Measurements from ENCODE around the gene HCAR2.

DNA sequence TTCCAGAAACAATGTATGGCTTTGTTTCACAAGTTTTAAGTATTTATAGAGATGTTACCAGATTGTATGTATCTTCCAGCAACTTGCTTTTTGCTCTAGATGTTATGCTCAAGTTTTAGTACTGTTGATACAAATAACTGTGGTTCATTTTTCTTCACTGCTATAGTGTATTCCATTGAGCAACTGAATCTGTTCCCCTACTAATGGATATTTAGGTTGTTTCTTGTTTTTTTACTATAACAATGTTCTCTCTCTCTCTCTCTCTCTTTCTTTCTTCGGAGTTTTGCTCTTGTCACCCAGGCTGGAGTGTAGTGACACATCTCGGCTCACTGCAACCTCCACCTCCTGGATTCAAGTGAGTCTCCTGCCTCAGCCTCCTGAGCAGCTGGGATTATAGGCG is 16.6 kb downstream of the HCAR2 start:
- no peak for TF ChIP-seq POLR2A (IDR thresholded peaks at IDR 0.05)
- TF ChIP-seq, protein P1, sequence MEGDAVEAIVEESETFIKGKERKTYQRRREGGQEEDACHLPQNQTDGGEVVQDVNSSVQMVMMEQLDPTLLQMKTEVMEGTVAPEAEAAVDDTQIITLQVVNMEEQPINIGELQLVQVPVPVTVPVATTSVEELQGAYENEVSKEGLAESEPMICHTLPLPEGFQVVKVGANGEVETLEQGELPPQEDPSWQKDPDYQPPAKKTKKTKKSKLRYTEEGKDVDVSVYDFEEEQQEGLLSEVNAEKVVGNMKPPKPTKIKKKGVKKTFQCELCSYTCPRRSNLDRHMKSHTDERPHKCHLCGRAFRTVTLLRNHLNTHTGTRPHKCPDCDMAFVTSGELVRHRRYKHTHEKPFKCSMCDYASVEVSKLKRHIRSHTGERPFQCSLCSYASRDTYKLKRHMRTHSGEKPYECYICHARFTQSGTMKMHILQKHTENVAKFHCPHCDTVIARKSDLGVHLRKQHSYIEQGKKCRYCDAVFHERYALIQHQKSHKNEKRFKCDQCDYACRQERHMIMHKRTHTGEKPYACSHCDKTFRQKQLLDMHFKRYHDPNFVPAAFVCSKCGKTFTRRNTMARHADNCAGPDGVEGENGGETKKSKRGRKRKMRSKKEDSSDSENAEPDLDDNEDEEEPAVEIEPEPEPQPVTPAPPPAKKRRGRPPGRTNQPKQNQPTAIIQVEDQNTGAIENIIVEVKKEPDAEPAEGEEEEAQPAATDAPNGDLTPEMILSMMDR (IDR thresholded peaks at IDR 0.05) = no peak
